Activated T-cell treated with anti-CD3 and anti-CD28 coated beads, Interleukin-2, amount 50 U/mL, for 1 hour (primary cell): ENCODE data around the gene RABGAP1L.
"Not testable (repeated sequence)": the region's sequence is repeated elsewhere in the genome, so short reads cannot be mapped to it uniquely, and the experiment has no call there.

Experiments
- DNase-seq: peaks from one replicate; pipeline ENCODE4 v3.0.0-alpha.2; 2020

RABGAP1L gene

DNA sequence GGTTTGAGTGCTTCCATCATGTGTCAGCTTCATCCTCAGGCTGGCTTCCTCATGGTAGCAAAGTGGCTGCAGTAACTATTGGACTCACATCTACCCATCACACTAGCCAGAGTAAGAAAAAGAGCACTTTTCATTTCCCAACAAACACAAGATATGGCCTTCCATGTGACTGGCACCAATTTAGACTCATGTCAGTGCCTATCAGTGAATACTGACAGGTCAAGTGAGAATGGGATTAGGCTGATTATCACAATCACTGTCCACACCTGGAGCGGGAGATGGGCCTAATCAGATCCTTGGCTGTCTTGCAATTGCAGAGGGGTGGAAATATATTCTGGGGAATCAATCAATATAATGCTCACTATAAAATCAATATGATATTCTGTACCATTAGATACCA lies 2.9 kb upstream of the RABGAP1L start:
- DNase-seq, result no peak

DNA sequence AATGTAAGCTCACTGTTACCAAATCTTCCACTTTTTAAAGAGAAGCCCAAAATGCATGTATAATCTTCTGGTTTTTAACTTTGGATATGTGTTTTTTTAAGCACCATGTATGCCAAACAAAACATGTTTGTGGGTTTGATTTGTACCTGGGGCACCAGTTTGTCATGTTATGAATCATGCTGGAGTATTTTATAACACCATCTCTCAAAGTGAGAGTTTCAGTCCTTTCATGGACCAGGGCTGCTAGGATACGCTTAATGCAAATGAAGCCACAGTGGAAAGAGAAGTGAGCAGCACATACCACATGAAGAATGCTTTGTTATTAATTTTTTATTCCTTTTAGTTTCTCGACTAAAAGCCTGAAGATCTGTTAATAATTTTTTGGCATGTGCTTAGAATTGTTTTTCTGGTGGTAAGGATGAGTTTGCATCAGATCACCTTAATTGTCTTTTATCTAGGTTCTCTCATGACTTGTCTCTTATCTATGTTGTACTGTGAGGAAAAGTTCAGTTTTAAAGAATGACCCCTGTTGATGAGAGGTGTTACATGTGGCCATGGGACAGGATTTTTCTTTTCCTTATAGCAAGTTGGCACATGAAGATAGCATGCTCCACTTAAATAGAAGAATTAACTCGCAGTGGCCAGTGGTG lies 2.0 kb upstream of the RABGAP1L start:
- no peak for DNase-seq

DNA sequence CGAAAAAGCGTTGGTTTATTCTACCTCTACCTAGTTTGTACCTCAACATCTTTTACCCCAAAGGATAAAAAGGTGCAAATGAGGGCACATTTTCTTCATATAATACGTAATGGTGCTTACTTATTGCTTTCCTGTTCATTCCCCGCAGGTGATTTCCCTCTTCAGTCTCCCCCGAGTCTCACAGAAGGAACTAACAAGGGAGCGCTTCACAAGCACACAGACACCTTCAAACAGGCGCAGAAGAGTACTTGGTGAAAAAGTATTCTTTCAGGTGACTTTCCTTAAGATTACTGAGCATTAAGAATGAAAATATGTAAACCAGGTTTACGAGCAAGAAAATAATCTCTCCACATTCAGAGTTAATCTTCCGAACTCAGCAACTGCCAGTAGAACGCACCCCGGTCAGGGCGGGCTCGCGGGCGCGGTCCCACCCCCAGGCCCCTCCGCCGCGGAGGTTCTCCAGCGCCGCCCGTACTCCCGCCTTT lies 511 bp upstream of the RABGAP1L start:
- DNase-seq, result no peak

DNA sequence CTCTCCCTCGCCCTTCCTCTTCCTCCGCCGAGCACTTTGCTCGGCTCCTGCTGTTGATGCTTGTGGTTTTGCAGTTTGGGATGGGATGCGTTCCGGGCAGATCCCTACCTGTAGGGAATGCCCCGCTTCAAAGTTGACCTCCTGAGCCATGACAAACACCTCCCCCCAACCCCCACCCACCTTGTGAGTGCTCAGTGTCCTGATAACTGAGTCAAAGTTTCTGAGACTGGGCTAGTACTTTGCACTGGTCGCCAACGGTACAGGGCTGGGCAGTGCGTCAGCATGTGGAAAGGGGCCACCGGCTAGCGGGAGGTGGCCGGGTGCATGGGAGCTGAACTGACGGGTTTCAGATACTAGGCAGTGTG lies 771 bp downstream of the RABGAP1L start:
- no peak for DNase-seq

DNA sequence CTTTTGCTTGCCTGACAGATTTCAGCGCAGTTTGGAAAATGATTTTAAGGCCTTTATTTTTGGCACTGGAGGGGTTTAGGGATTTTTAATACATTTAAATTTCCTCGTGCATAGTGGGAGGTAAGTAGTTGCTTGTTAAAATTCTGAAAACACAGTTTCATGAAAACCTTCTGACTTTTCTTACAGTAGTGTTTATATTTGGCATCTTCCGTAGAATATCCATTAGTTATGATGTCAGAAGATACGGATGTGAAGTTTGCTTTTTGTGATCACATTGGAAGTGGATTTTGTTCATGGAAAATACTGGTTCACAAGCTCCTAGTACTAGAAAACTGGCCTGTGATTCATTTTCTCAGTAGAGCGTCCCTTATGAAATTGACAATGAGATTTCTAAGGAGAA lies 1.3 kb downstream of the RABGAP1L start:
- no peak for DNase-seq

DNA sequence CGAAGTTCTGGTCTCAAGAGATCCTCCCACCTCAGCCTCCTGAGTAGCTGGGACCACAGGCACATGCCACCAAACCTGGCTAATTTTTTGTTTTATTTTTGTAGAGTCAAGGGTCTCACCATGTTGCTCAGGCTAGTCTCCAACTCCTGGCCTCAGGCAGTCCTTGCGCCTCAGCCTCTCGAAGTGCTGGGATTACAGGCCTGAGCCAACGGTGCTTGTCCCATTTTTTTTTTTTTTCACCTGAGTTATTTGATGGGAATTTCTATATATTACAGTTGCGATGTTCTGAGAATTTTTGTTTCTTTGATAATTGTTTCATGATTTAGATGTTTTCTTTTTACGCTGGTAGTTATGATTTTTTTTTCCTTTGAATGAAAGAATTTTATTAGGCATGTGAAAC lies 2.5 kb downstream of the RABGAP1L start:
- DNase-seq, result no peak

DNA sequence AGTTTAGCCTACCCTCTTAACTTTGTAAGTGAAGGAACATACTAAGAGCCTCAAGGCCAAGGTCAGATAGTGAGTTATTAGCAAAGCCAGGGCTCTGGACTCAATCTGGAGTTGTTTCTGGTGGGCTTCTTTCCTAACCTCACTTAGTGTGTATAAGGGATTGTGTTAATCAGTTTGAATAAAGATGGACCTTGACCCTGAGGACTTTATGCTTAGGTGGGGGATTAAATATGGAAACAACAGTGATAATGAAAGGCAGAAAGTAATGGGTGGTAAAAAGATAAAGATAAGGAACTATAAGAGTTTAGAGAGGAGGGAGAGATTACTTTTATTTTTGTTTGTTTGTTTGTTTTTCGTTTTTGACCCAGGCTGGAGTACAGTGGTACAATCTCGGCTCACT lies 5.5 kb downstream of the RABGAP1L start:
- no peak for DNase-seq

DNA sequence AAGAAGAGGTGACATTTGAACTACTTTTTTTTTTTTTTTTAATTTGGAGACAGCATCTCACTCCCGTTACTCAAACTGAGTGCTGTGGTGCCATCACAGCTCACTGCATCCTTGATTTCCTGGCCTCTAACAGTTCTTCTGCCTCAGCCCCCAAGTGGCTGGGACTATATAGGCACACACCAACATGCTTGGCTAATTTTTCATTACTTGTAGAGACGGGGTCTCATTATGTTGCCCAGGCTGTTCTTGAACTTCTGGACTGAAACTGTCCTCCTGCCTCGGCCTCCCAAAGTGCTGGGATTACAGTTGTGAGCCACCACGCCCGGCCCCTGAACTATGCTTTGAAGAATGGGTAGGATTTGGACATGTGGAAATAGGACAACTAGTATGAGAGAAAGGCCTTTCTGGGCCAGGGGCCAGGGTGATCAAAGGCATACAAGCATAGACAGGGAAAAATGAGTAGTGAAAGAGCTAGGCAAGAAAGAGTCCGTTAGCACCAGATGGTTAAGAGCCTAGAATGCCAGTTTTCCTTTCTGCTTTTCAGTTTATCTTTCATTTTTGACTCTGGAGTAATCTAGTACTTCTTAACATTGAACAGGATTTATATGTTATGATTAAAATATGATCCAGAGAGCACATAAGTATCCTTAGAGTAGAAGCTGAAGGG lies 6.3 kb downstream of the RABGAP1L start:
- DNase-seq, result no peak

DNA sequence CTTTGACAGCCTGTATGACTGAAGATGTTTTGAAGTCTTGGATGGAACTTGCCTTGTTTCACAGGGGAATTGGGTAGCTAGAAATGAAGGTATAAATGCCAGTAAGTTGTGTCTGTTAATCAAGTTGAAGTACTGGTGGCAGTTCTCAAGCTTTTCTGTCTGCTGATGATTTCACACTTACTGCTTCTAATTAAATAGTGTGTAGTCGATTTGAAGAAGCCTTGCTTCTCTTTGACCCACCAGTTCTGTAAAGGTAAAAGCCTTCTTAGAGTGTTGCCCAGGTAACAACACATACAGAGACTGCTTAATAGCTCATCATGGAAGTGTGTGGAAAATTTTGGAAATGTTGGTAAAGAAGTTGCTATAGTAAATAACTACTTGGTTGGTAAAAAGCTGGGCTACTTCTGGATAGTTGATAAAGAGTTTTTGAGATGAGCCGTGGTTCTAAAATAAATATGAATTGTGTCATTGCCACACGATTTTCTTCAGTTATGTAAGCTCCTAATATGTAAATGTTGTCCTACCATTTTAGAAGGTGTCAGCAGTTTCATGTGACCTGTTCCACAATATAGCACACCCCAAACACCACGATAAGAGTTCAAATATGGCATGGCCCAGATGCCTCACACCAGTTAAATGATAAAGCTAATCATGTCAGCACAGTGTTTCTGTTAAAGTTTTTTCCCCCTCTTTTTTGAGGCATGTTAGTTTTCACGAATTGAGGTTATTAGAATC lies 7.4 kb downstream of the RABGAP1L start:
- no peak for DNase-seq

DNA sequence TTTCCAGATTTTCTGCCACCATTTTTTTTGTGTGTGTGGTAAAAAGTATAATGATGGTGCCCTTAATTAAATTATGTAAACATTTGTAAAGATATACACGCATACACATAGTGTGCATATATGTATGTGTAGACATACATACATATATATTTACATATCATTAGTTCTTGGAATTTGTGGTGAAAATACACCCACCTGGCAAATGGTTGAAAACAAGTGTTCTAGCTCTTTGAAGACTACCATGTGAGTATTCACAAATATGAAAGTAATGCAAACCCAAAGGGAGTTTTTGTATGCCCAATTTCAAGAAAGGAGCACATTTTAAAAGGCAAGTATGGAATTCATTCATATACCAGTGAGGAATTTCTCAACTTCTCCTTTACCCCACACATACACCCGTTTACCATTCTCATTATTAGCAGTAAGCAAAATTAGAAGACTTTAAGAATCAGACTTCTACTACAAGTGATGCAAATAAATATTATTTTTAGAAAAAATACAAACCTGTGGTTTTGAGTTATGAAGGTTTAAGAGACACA lies 8.0 kb downstream of the RABGAP1L start:
- no peak for DNase-seq

DNA sequence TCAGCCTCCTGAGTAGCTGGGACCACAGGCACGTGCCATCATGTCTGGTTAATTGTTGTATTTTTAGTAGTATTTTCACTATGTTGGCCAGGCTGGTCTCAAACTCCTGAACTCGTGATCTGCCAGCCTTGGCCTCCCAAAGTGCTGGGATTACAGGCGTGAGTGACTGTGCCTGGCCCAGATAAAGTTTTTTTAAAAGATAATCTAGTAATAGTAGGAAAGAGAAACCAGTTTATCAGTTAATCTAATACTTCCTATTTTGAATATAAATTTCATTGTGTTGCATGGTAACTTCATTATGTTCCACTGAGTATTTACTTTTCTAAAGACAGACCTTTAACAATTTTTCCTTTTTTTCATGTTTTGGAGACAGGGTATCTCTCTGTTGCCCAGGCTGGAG lies 10.0 kb downstream of the RABGAP1L start:
- no peak for DNase-seq

DNA sequence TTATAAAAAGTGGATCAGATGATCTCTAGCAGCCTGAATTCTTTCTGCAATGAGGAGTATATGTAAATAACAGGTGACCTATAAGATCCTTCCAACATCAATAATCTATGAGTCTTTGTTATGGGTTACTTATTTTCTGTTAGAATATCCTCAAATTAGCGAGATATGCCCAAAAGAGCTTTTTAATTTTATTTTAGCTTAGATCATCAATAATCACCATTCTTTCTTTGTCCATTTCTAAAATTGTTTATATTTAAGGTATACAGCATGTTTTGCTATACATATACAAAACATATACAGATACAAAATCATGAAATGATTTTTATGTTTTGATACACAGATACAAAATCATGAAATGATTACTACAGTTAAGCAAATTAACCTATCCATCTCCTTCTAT lies 11.8 kb downstream of the RABGAP1L start:
- DNase-seq, result no peak

DNA sequence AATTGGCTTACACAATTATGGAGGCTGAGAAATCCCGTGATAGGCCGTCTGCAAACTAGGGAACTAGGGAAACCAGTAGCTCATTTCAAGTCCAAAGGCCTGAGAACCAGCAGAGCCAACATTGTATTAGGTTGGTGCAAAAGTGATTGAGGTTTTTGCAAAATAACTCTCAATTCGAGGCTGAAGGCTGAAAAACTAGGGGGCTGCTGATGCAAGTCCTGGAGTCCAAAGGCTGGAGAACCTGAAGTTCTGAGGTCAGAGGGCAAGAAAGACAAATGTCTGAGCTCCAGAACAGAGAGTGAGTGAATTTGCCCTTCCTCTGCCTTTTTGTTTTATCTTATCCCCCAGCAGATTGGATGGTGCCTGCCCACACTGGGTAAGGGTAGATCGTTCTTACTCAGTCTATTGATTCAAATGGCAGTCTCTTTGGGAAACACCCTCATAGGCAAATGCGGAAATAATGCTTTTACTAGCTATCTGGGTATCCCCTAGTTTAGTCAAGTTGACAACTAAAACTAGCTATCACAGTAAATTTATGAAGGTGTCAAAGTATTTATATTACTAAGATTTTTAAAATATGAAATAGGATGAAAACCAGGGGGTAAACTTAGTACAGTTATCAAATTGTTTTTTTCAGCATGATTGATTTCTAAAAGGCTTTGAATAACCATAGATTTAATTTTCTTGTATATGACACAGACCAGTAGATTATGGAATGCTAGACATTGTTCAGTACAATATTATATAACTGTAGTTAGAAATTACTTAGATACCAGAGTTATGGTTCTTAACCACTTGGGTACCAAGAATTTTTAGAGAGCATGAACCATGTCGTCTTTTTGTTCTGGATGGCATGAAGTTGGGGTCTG lies 15.4 kb downstream of the RABGAP1L start:
- no peak for DNase-seq

DNA sequence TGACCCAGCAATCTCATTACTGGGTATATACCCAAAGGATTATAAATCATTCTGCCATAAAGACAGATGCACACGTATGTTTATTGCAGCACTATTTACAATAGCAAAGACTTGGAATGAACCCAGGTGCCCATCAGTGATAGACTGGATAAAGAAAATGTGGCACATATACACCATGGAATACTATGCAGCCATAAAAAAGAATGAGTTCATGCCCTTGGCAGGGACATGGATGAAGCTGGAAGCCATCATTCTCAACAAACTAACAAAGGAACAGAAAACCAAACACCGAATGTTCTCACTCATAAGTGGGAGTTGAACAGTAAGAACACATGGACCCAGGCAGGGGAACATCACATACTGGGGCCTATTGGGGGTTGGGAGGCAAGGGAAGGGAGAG lies 19.1 kb downstream of the RABGAP1L start:
- not testable (repeated sequence) for DNase-seq

DNA sequence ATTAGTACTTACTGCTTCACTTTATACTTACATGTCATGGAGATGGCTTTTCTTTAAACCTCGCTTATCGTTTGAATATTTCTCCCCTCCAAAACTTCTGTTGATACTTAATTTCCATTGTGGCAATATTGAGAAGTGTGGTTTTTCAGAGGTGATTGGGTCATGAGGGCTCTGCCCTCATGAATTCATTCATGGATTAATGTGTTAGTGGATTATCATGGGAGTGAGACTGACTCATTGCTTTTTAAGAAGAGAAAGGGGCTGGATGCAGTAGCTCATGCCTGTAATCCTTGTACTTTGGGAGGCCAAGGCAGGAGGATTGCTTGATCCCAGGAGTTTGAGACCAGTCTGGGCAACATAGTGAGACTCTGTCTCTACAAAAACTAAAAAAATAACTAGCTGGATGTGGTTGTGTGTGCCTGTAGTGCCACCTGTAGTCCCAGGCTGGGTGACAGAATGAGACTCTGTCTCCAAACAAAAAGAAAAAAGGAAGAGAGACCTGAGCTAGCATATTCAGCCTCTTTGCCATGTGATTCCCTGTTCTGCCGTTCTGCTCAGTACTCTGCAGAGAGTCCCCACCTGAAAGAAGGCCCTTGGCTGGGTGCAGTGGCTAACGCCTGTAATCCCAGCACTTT lies 30.2 kb downstream of the RABGAP1L start:
- no peak for DNase-seq

DNA sequence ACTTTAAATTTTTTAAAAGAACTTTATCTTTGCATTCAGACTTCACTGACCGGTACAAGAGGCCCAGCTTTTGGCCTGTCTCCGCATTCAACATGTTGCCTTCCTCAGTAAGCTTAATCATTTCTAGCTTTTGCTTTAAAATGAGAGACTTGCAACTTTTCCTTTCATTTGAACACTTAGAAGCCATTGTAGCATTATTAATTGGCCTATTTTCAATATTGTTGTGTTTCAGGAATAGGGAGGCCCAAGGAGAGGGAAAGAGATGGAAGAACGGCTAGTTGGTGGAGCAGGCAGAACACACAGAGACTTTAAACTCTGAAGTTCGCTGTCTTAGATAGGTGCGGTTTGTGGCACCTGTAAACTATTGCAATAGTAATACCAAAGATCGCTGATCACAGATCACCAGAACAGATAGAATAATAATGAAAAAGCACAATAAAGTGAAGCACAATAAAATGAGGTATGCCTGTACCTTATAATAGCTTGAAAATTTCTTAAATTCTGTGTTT lies 31.4 kb downstream of the RABGAP1L start:
- no peak for DNase-seq

DNA sequence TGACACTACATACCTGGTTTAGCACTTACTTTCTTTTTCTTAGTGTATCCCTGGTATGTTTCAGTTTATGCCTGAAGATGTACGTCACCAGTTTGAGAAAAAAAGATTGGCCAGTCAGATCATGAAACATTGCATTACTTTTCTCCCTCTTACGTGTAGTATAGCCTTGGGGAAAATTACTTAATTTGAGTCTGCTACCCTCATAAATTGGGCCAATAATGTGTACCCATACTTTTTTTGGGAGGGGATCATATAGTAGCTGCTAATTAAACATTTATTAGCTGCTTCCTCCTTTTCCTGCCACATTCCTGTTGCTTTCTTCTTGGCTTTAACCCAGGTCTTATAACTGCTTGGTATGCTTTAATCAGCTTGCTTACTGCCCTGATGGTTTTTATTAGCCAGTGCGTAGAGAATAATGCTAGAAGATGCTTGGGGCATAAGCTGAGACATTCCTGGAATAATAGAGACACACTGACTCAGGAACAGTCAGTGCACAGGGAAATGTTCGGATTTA lies 32.1 kb downstream of the RABGAP1L start:
- no peak for DNase-seq

DNA sequence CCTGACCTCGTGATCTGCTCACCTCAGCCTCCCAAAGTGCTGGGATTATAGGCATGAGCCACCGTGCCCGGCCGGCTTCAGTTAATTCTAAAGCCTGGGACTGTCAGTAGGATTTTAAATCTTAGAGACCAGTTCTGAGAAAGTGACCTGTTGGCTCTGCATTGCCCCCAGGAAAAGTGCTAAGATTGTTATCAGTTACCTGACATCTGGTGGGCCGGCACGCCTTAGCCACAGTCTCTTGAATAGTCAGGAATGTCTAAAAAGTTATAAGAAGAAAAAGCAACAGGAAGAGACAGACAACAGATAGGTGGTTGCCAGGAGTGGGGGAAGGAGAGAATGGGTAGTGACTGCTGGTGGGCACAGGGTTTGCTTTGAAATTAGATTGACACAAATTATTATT lies 35.1 kb downstream of the RABGAP1L start:
- no peak for DNase-seq

DNA sequence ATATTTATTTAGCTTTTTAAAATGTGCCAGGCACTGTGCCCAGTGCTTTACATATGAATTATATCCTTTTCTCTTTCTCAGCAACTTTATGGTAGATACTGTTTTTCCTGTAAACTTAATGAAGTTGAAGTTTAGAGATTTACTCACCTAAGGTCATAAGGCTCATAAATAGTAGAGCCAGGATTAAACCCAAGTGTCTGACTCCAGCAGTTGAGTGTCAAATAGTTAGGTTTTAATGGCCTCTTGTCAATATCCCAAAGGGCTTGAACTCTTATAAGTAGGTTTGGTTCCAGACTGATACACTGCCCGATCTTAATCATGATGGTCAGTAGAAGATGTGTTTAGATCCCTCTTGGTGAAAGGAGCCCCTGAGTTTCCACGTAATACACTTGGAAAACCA lies 37.8 kb downstream of the RABGAP1L start:
- no peak for DNase-seq

DNA sequence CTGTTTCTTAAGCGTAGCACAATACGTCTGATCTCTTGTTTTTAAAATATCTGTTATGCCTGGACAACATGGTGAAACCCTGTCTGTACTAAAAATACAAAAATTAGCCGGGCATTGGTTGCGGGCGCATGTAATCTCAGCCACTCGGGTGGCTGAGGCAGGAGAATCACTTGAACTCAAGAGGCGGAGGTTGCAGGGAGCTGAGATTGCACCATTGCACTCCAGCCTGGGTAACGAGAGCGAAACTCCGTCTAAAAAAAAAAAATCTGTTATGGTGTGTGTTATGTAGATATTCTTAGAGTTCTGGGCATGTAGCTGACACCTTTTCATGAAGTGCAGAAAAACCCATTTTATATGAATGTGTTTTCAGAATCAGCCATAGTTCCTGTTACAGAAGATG lies 38.2 kb downstream of the RABGAP1L start:
- no peak for DNase-seq

DNA sequence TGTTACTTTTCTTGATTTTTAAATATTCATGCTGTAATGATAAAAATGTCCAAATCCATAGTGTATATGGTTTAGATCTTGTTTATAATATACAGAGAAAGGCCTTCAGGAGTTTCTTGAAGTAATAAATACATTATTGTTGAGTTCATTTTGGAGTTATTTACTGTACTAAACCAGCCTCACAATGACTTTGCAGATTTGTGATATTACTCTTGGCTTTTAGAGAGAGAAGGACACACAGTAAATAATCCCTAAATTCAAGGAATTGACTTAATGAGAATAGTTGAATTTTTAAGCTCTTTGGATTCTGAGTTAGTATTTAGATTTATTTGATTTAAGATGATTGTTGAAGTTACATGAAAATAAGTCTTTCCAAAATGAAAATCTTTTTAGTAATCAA lies 38.9 kb downstream of the RABGAP1L start:
- no peak for DNase-seq

DNA sequence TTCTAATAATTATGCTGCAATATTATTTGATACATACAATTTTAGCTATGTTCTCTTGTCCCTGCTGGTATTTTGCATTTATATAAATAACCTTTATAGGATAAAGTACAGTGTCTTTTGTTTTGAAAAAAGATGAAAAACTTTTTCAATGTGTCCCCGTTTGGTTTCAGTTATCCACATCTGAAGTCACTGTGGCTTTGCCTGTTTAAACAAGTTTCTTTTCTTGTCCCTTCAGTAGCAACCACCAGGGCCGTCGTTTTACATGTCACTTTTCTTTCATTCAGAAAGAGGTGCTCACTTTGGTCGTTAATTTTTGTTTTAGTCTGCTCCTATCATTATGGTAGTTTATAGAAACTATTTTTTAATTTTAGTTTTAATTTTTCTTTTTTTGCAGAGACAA lies 41.4 kb downstream of the RABGAP1L start:
- no peak for DNase-seq
